ENCODE measurements around the gene ACYP2. TPM values are rescaled to one million over a fixed set of nuclear protein-coding genes. Genes with fewer than 3 reads are reported as not detected.
"Not testable (repeated sequence)": the region's sequence is repeated elsewhere in the genome, so short reads cannot be mapped to it uniquely, and the experiment has no call there.

ACYP2 gene
- total RNA-seq, 1 donor from 2014 or later = 4.9 TPM

DNA sequence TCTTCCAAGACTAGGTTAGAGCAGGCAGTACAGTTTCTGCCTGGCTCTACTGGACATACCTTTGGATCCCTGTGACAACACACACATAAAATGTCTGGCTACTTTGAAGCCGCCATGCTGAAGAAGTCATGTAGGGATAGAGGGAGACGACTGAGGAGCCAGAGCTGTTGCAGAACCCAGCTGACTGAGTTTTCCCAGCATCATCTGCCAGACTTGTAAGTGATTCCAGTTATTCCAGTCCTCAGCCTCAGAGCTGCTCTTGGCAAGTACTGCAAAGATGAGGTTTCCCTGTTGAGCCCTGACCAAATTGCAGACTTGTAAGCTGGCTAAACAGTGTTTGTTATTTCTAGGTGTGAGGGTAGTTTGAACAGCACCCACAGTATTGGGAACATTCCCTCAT, 172.1 kb downstream of the ACYP2 start:
- DNase-seq (ENCODE audit: low read depth) = no peak
- TF ChIP-seq, protein P1, sequence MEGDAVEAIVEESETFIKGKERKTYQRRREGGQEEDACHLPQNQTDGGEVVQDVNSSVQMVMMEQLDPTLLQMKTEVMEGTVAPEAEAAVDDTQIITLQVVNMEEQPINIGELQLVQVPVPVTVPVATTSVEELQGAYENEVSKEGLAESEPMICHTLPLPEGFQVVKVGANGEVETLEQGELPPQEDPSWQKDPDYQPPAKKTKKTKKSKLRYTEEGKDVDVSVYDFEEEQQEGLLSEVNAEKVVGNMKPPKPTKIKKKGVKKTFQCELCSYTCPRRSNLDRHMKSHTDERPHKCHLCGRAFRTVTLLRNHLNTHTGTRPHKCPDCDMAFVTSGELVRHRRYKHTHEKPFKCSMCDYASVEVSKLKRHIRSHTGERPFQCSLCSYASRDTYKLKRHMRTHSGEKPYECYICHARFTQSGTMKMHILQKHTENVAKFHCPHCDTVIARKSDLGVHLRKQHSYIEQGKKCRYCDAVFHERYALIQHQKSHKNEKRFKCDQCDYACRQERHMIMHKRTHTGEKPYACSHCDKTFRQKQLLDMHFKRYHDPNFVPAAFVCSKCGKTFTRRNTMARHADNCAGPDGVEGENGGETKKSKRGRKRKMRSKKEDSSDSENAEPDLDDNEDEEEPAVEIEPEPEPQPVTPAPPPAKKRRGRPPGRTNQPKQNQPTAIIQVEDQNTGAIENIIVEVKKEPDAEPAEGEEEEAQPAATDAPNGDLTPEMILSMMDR (conservative IDR thresholded peaks at IDR 0.05; ENCODE audit: low read depth, low read length) = no peak
- no peak overlapping the region for H3K4me3 ChIP-seq (ENCODE audit: low read depth, low read length)

DNA sequence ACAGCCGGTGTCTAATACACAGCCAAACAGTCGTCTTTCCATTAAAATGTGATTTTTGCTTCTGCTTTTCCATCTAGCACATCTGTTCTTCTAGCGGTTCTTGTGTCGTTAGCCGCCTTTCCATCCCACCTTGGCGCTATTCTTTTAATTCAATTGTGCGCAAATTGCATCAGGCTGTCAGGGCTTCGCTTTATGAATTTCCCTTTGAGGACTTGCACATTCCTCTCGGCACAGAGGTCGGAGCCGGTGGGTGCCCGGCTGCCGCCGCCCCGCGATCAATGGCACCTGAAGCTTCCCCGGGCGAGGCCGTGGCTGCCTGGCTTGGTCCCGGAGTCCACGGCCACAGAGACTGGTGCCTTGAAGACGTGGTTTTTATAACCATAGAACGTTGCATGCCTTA, 174.5 kb downstream of the ACYP2 start:
- no peak overlapping the region for H3K4me3 ChIP-seq (ENCODE audit: low read depth, low read length)
- TF ChIP-seq, protein P1 (conservative IDR thresholded peaks at IDR 0.05; ENCODE audit: low read depth, low read length) = no peak
- no peak for DNase-seq (ENCODE audit: low read depth)

DNA sequence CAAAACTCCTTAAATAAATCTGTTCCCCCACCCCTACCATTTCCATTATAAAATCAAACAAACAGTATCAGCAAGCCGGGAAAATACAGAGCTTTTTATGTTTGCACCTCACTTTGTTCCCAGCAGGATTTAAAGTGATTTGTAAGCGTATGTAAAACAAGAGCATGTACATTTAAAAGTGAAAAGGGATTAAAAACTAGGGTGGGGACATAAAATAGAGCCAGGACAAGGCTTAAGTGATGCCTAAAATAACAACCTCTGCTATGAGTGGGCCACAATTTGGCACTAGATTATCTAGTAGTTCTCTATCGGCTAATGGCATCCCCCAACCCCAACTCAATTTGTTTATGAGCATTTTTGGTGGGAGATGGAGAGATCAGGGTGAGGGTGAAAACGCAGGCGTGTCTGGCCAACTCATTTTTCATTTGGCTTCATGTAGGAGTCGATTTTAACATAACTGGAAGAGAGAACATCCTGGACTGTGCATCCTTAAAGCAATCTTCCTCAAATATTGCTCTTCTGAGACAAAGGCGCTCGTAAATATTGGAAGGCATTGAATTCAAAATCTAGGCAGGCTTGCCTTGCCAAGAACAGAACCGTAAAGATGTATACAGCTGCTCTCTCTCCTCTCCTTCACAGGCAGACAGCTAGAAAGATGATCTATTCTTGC, 175.1 kb downstream of the ACYP2 start:
- no peak for DNase-seq (ENCODE audit: low read depth)
- TF ChIP-seq, protein P1 (conservative IDR thresholded peaks at IDR 0.05; ENCODE audit: low read depth, low read length) = no peak
- H3K4me3 ChIP-seq (ENCODE audit: low read depth, low read length) = no peak overlapping the region

DNA sequence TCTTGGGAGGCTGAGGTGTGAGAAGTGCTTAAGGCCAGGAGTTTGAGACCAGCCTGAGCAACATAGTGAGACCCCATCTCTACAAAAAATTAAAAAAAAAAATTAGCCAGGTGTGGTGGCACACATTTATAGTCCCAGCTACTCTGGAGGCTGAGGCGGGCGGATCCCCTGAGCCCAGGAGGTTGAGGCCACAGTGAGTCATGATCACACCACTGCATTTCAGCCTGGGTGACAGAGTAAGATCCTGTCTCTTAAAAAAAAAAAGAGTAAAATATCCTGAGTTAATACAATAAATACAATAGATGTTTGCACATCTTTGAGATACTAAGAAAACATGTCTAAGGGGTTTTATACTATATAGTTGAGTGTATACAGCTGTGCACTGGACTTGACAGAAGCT, 179.2 kb downstream of the ACYP2 start:
- not testable (repeated sequence) for DNase-seq (ENCODE audit: low read depth)

DNA sequence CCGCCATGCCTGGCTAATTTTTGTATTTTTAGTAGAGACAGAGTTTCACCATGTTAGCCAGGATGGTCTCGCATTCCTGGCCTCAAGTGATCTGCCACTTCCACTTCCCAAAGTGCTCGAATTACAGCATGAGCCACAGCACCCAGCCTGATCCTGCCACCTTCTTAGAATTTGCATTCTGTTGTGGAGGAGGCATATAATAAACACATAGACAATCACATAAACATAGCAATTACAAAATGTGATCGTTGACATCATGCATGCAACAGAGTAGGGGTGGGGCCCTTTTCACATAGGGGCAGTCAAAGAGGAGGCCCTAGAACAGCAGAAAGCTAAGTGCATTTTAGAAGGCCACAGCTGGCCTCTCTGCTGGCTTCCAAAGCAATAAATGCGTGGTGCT, 180.5 kb downstream of the ACYP2 start:
- H3K4me3 ChIP-seq (ENCODE audit: low read depth, low read length) = no peak overlapping the region
- TF ChIP-seq, protein P1 (conservative IDR thresholded peaks at IDR 0.05; ENCODE audit: low read depth, low read length) = no peak
- DNase-seq (ENCODE audit: low read depth) = no peak

More for the DNA sequence above, 179.2 kb downstream of the ACYP2 start:
- H3K4me3 ChIP-seq (ENCODE audit: low read depth, low read length) = not testable (repeated sequence)

DNA sequence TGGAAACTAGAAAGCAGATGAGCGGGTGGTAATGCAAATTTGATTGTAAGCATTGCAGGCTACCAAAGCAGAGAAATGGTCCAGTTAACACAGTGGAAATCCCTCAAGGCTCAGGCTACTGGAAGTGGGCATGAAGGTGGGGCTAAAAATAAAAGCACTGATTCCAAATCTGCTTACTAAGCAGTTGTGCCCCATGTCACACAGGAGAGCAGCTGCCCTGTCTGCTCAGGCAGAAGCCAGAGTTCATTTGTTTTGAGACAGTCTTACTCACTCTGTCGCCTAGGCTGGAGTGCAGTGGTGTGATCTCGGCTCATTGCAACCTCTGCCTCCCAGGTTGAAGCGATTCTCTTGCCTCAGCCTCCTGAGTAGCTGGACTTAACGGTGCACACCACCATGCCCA, 183.1 kb downstream of the ACYP2 start:
- H3K4me3 ChIP-seq (ENCODE audit: low read depth, low read length) = no peak overlapping the region
- TF ChIP-seq, protein P1 (conservative IDR thresholded peaks at IDR 0.05; ENCODE audit: low read depth, low read length) = no peak
- no peak for DNase-seq (ENCODE audit: low read depth)

DNA sequence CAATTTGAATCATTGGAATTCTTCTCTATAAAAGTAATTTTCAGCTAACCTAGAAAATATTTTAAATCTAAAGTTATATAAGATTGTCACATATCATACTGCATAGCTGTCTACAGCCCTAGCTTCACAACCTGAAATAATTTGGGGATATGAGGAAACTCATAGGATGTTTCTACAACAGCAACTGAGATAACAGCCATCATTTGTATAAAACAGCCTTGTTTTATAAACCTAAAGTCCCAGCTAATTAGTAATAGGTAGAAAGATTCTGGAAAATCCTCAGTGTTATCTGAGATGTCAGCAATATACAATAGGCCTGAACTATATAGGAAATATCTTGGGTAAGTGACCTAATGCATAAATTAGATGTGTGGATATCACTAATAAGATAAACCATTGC, 188.2 kb downstream of the ACYP2 start:
- DNase-seq (ENCODE audit: low read depth) = no peak
- TF ChIP-seq, protein P1 (conservative IDR thresholded peaks at IDR 0.05; ENCODE audit: low read depth, low read length) = no peak
- H3K4me3 ChIP-seq (ENCODE audit: low read depth, low read length) = no peak overlapping the region
